ENCODE results near the gene STYXL2. TPM values are rescaled to one million over a fixed set of nuclear protein-coding genes. Genes with fewer than 3 reads are reported as not detected.

The STYXL2 gene
- total and polyA plus RNA-seq, 4 donors, result 0.02 to 0.57 (median 0.09) TPM

DNA sequence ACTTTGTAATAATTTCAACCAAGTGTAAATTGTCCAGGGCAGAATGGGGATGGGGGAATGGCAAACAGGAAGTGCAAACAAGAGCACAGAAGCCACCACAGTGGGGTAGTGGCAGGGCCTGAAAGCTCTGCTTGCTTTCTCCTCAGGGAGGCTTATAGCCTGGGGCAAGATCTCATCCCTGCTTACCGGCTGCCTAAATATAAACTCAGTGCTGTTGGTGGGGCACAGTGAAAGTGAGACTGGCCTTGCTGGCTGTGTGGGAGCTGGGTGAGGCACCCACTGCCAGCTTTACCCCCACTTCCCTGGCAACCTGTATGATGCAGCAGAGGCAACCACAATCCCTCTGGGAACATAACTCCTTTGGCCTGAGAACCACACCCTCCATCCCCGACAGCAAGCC, 15.2 kb downstream of the STYXL2 start:
- TF ChIP-seq, protein P1, sequence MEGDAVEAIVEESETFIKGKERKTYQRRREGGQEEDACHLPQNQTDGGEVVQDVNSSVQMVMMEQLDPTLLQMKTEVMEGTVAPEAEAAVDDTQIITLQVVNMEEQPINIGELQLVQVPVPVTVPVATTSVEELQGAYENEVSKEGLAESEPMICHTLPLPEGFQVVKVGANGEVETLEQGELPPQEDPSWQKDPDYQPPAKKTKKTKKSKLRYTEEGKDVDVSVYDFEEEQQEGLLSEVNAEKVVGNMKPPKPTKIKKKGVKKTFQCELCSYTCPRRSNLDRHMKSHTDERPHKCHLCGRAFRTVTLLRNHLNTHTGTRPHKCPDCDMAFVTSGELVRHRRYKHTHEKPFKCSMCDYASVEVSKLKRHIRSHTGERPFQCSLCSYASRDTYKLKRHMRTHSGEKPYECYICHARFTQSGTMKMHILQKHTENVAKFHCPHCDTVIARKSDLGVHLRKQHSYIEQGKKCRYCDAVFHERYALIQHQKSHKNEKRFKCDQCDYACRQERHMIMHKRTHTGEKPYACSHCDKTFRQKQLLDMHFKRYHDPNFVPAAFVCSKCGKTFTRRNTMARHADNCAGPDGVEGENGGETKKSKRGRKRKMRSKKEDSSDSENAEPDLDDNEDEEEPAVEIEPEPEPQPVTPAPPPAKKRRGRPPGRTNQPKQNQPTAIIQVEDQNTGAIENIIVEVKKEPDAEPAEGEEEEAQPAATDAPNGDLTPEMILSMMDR (IDR thresholded peaks at IDR 0.05; ENCODE audit: control extremely low read depth, extremely low read depth), result no peak
- no peaks in the 10 kb centered on the region for H3K36me3 ChIP-seq (ENCODE audit: control insufficient read depth in 4 of 4, insufficient read depth in 4 of 4, low read length in 4 of 4)
- peaks cover 0 to 3% (median 0%) of the 10 kb centered on the region in 3 donors for H3K27me3 ChIP-seq (ENCODE audit: control insufficient read depth in 3 of 3, insufficient read depth in 3 of 3, low read length in 2 of 3)
- H3K27ac ChIP-seq (ENCODE audit: low read depth in 1 of 2, low read length in 1 of 2), result peak overlapping the region in 1 of 2 donors; percentile 18
- peaks cover 0 to 16% (median 0%) of the 10 kb centered on the region in 5 donors for H3K4me1 ChIP-seq (ENCODE audit: control insufficient read depth in 5 of 5, insufficient read depth in 5 of 5, low read length in 5 of 5)
- no peak overlapping the region for H3K4me3 ChIP-seq
- WGBS, 2 donors, result 73 to 81% methylated on average over 1 to 2 of the region's 2 CpGs
- H3K9ac ChIP-seq (ENCODE audit: insufficient read depth in 1 of 2, low read length in 2 of 2), result no peak overlapping the region
- ATAC-seq (ENCODE audit: insufficient read depth, low FRiP score) (no peak), DNase-seq (no peak)
- H3K9me3 ChIP-seq (ENCODE audit: control insufficient read depth in 4 of 4, insufficient read depth in 3 of 4, low read length in 3 of 4), result peaks cover 0 to 2% (median 0%) of the 10 kb centered on the region in 4 donors

DNA sequence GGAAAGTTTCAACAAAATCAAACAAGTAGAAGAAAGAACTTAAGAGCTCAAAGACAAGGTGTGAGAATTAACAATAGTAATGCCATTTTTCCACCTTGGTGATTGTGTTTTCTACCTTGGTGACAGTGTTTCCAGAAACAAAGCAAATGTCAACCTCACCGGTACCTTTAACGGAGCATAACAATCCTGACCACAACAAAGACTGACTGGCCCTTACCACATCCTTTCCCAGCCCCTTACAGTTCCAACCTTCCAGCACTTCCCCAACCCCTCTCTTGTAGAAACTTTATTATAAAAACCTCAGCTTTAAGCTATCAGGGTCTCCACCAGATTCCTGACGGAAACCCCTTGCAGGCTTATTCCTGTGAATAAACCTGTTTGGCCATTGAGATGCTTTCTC, 16.7 kb downstream of the STYXL2 start:
- DNase-seq, result no peak
- peaks cover 0 to 14% (median 0%) of the 10 kb centered on the region in 5 donors for H3K4me1 ChIP-seq (ENCODE audit: control insufficient read depth in 5 of 5, insufficient read depth in 5 of 5, low read length in 5 of 5)
- no peak overlapping the region for H3K9ac ChIP-seq (ENCODE audit: insufficient read depth in 1 of 2, low read length in 2 of 2)
- H3K9me3 ChIP-seq (ENCODE audit: control insufficient read depth in 4 of 4, insufficient read depth in 3 of 4, low read length in 3 of 4), result peaks cover 0 to 2% (median 0%) of the 10 kb centered on the region in 4 donors
- ATAC-seq (ENCODE audit: insufficient read depth, low FRiP score), result no peak
- WGBS, 2 donors, result 42 to 77% methylated on average over 3 of the region's 3 CpGs
- TF ChIP-seq, protein P1 (IDR thresholded peaks at IDR 0.05; ENCODE audit: control extremely low read depth, extremely low read depth), result no peak
- no peaks in the 10 kb centered on the region for H3K36me3 ChIP-seq (ENCODE audit: control insufficient read depth in 4 of 4, insufficient read depth in 4 of 4, low read length in 4 of 4)
- H3K27ac ChIP-seq (ENCODE audit: low read depth in 1 of 2, low read length in 1 of 2), result no peak overlapping the region
- peaks cover 0 to 3% (median 0%) of the 10 kb centered on the region in 3 donors for H3K27me3 ChIP-seq (ENCODE audit: control insufficient read depth in 3 of 3, insufficient read depth in 3 of 3, low read length in 2 of 3)
- H3K4me3 ChIP-seq, result no peak overlapping the region

DNA sequence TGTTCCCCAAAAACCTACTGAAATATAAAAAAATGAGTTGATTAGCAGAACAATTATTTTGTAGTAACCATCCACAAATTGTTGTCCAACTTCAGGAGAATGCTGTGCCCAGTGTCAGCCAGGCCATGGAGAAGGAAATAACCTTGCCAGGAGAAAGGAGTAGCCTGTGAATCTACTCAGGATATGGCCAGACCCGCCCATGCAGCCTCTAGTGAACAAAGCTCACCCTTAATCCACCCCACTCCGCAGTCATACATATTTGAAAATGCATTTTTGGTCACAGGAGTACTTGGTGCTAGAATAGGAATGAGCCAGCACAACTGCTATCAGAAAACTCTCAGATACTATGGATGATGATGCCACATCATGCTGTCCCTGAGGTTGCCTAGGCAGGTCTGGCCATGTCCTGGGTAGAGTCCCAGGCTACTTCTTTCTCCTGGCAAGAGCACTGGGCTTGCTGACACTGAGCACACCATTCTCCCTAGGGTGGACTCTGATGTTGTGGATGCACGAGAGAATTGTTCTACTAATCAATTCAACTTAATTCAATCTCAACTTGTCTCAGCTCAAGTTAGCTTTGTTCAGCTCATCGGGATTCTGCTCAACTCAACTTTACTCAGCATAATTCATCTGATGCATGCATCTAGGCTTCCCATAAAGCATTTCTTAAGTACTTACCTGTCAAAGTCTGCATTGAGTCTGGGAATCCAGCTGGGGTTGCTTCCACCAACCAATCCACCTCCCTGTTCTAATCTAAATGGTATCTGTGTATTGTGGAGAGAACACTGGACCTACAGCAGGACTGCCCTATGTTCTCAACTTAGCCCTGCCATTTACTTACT, 18.2 kb downstream of the STYXL2 start:
- WGBS, 2 donors, result 87 to 91% methylated on average over 4 of the region's 4 CpGs
- TF ChIP-seq, protein P1 (IDR thresholded peaks at IDR 0.05; ENCODE audit: control extremely low read depth, extremely low read depth), result no peak
- Histone ChIP-seq H3K9ac (ENCODE audit: insufficient read depth in 1 of 2, low read length in 2 of 2) (no peak overlapping the region), H3K27me3 (ENCODE audit: control insufficient read depth in 3 of 3, insufficient read depth in 3 of 3, low read length in 2 of 3) (peaks cover 0 to 3% (median 0%) of the 10 kb centered on the region in 3 donors), H3K4me1 (ENCODE audit: control insufficient read depth in 5 of 5, insufficient read depth in 5 of 5, low read length in 5 of 5) (peaks cover 0 to 9% (median 0%) of the 10 kb centered on the region in 5 donors), H3K36me3 (ENCODE audit: control insufficient read depth in 4 of 4, insufficient read depth in 4 of 4, low read length in 4 of 4) (no peaks in the 10 kb centered on the region), H3K9me3 (ENCODE audit: control insufficient read depth in 4 of 4, insufficient read depth in 3 of 4, low read length in 3 of 4) (peaks cover 0 to 2% (median 0%) of the 10 kb centered on the region in 4 donors), H3K4me3 (no peak overlapping the region), H3K27ac (ENCODE audit: low read depth in 1 of 2, low read length in 1 of 2) (no peak overlapping the region)
- DNase-seq (no peak), ATAC-seq (ENCODE audit: insufficient read depth, low FRiP score) (no peak)
